Nephron (organoid): Measurements from ENCODE around the gene CDH15.
A peak's percentile ranks its signal among the peaks of the same experiment; 100 is the strongest.

Experiments
- H3K27ac Mint-ChIP-seq, 3 experiments: 2 replicates each; pipeline ENCODE4 v1.8.0; 2020; ENCODE audit warnings: mixed read lengths in 3 of 3, mild to moderate bottlenecking in 2 of 3, moderate library complexity in 1 of 3
- H3K27me3 Mint-ChIP-seq: 2 replicates; pipeline ENCODE4 v1.8.0; 2021; ENCODE audit warnings: low read depth, mild to moderate bottlenecking, moderate library complexity, mixed read lengths
- H3K36me3 Mint-ChIP-seq: 2 replicates; pipeline ENCODE4 v1.8.0; 2020; ENCODE audit warnings: low read depth, mixed read lengths
- H3K4me1 Mint-ChIP-seq: 2 replicates; pipeline ENCODE4 v1.8.0; 2020; ENCODE audit warnings: mixed read lengths
- H3K4me3 Mint-ChIP-seq, 3 experiments: 2 replicates each; pipeline ENCODE4 v1.8.0; 2020; ENCODE audit warnings: mild to moderate bottlenecking in 3 of 3, mixed read lengths in 3 of 3, moderate library complexity in 2 of 3
- H3K9me3 Mint-ChIP-seq: 2 replicates; pipeline ENCODE4 v1.8.0; 2020; ENCODE audit warnings: mixed read lengths
- TF ChIP-seq, protein P1 (sequence below), 3 experiments: fragments of 200-600 bp; sonication (generic); IDR thresholded peaks; one replicate each; pipeline ENCODE4 v1.5.0; 2021; ENCODE audit warnings: antibody characterized with exemption in 3 of 3; ENCODE audit not compliant: unreplicated experiment in 3 of 3

Gene CDH15

DNA sequence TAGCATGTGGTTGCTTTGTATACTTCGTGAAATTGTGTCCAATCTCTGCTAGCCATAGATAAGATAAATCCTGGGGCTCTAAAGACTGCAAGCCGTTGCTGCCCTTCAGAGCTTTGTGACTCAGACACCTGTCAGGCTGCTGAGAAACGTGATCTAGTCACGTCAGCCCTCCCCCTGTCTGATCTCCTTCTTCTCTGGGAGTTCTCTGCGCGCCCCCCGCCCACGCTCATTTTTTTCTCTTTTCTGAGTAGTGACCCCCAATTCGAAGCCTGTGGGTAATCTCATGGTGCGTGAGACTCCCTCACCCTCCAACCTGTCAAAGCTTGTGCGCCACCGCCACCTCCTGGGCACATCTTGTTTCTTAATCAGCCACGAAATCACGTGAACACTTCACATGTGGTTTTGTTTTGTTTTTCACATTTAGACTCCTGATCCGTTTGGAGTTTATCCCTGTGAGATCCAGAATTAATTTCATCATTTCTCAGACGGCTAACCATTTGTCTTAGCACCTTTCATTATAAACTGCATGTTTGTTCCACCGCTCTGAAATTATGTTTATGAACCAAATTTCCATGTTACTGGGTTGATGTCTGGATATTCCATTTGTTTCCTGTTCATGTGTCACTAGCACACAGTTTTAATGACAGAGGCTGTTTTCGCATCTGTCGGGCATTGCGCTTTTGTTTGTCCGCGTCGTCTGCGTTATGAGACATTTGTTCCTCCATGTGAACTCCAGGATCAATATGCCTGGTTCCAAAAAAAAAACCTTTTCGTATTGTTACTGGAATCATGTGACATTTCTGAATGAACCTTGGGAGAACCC is 45.0 kb downstream of the CDH15 start:
- H3K4me3 Mint-ChIP-seq, result peak overlapping the region; percentile 81 to 93 (median 87)
- no peaks in the 10 kb centered on the region for H3K9me3 Mint-ChIP-seq
- no peaks in the 10 kb centered on the region for H3K27me3 Mint-ChIP-seq
- peaks cover 21% of the 10 kb centered on the region for H3K4me1 Mint-ChIP-seq
- TF ChIP-seq, protein P1, sequence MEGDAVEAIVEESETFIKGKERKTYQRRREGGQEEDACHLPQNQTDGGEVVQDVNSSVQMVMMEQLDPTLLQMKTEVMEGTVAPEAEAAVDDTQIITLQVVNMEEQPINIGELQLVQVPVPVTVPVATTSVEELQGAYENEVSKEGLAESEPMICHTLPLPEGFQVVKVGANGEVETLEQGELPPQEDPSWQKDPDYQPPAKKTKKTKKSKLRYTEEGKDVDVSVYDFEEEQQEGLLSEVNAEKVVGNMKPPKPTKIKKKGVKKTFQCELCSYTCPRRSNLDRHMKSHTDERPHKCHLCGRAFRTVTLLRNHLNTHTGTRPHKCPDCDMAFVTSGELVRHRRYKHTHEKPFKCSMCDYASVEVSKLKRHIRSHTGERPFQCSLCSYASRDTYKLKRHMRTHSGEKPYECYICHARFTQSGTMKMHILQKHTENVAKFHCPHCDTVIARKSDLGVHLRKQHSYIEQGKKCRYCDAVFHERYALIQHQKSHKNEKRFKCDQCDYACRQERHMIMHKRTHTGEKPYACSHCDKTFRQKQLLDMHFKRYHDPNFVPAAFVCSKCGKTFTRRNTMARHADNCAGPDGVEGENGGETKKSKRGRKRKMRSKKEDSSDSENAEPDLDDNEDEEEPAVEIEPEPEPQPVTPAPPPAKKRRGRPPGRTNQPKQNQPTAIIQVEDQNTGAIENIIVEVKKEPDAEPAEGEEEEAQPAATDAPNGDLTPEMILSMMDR (IDR thresholded peaks at IDR 0.05; ENCODE audit: unreplicated experiment in 3 of 3), result peak; percentile 69 to 78 (median 73)
- peaks cover 3% of the 10 kb centered on the region for H3K36me3 Mint-ChIP-seq
- H3K27ac Mint-ChIP-seq, result peak overlapping the region; percentile 24 to 88 (median 87)

DNA sequence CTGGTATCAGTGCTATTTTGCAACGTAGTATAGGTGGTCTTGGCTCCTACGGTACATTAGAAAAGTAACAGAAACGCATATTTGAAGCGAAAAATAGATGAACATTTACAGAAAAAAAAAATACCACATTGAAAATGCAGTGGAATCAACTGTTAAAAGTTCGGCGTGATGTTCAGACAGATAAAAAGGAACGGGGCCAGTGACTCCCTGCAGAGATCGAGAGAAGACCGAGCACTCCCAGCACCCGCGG is 45.5 kb downstream of the CDH15 start:
- H3K9me3 Mint-ChIP-seq, result no peaks in the 10 kb centered on the region
- no peaks in the 10 kb centered on the region for H3K27me3 Mint-ChIP-seq
- peaks cover 21% of the 10 kb centered on the region for H3K4me1 Mint-ChIP-seq
- TF ChIP-seq, protein P1 (IDR thresholded peaks at IDR 0.05; ENCODE audit: unreplicated experiment in 3 of 3), result no peak
- peaks cover 7% of the 10 kb centered on the region for H3K36me3 Mint-ChIP-seq
- peak overlapping the region; percentile 24 to 88 (median 87) for H3K27ac Mint-ChIP-seq
- H3K4me3 Mint-ChIP-seq, result peak overlapping the region; percentile 81 to 93 (median 87)

DNA sequence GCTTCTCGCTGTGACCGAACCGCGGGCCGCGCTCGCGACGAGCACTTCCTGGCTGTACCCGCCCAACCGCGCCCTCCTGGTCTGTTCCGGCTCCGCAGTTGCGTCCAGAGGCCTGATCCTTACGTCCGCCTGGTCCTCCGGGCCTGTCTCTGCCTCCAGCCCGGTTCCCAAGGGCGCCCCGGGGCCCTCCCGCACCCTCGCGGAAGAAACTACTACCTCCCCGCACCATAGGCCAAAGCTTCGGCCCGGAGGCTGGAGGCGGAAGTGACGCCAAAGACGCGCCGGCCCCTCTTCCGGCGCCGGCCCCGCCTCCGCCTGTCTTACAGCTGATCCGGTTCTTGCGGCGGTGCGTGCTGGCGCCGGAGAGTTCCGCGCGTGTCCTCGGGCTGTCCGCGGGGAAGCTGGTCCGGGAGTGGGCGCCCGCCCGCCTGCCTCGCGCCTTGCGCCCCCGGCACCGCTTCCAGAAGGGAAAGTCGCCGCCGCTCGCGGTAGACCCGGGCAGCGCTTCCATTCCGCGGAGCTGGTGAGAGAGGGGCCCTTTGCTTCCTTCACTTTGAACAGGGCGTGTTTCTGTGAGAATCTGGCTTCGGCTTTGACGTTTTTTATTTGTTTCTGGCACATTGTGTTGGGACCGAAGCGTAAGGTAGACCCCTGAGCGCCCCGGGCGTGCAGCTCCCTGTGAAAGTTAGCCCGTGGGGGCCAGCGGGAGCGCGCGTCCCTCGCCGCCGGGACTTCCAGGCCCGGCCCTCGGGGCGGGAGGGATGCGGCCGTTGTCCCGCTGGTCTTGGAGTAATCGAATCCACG is 46.0 kb downstream of the CDH15 start, which contains the start of gene ZNF778:
Gene ZNF778, plus strand, starts transcription at position 316 of the 804 bp plus-strand sequence. CDS start 3,425 bp downstream, outside the sequence.
- Mint-ChIP-seq H3K27ac (peak within 1 kb of the TSS; percentile 24 to 88 (median 87)), H3K9me3 (no peaks in the 10 kb centered on the region), H3K4me1 (peaks cover 21% of the 10 kb centered on the region), H3K4me3 (peak within 1 kb of the TSS; percentile 81 to 93 (median 87)), H3K36me3 (peaks cover 9% of the 10 kb centered on the region), H3K27me3 (no peaks in the 10 kb centered on the region)
- TF ChIP-seq, protein P1 (IDR thresholded peaks at IDR 0.05; ENCODE audit: unreplicated experiment in 3 of 3), result no peak

DNA sequence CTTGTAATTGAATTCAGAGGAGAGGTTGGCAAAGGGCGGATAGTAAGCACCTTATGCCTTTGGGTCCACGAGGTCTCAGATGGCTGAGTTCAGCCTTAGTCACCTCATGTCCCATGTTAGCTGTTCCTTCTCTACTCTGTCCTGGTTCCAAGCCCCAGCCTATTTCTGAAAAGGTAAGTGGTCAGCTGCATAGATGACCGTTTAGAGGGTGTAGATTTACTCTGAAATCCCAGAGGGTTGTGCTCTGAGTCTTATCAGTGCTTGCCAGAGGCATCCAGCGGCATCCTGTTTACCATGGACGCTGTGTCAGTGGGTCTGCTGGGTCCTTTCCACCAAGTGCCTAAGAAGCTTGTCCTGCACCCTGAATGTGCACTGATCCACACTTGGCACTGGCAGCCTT is 47.8 kb downstream of the CDH15 start:
- Mint-ChIP-seq H3K9me3 (no peaks in the 10 kb centered on the region), H3K4me1 (peaks cover 21% of the 10 kb centered on the region), H3K27me3 (no peaks in the 10 kb centered on the region), H3K4me3 (peak overlapping the region; percentile 74 to 86 (median 82)), H3K27ac (no peak overlapping the region), H3K36me3 (peaks cover 23% of the 10 kb centered on the region)
- TF ChIP-seq, protein P1 (IDR thresholded peaks at IDR 0.05; ENCODE audit: unreplicated experiment in 3 of 3), result no peak

DNA sequence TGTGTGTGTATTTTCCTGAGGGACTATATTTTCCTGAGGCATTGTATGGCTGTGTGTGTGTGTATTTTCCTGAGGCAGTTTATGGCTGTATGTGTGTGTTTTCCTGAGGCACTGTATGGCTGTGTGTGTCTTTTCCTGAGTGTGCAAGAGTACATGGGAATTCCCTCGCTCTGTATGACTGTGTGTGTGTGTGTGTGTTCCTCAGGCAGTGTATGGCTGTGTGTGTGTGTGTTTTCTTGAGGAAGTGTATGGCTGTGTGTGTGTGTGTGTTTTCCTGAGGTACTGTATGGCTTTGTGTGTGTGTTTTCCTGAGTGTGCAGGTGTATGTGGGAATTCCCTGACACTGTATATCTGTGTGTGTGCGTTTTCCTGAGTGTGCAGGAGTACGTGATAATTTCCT is 50.1 kb downstream of the CDH15 start:
- TF ChIP-seq, protein P1 (IDR thresholded peaks at IDR 0.05; ENCODE audit: unreplicated experiment in 3 of 3), result no peak
- Mint-ChIP-seq H3K36me3 (peaks cover 45% of the 10 kb centered on the region), H3K4me3 (peak overlapping the region in 2 of 3 experiments; percentile 2 to 20), H3K27ac (no peak overlapping the region), H3K9me3 (peaks cover 13% of the 10 kb centered on the region), H3K4me1 (peaks cover 8% of the 10 kb centered on the region), H3K27me3 (no peaks in the 10 kb centered on the region)
